Measurements from ENCODE around the gene TLE2. TPM values are rescaled to one million over a fixed set of nuclear protein-coding genes. Genes with fewer than 3 reads are reported as not detected.

TLE2 gene
- polyA plus RNA-seq, 2 of the 4 experiments (the other 2 are of a cell fraction): 2.1 to 2.6 TPM

DNA sequence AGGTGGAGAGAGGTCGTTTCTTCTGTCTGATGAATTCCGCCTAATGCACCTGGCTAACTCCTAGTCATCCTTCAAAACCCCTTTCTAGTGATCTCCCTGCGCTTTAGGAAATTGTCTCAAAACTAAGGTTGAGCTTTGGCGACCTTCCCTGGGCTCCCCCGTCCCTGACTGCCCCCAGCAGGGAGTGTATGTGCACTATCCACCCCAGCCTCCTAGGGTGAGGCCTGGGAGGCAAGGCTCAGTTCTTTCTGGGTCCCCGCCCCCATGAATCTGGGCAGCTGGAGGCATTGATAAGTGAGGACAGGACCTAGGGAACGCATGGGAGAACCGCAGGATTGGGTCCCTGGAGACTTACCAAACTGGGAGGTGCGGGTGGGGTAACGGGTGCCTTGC lies 51.3 kb downstream of the TLE2 start:
- FAIRE-seq (no peak), ATAC-seq (peak; percentile 42 to 47; a peak in 5 of 6 replicates), DNase-seq (ENCODE audit: low read depth in 1 of 2, low spot score in 1 of 2) (no peak)
- Histone ChIP-seq H3K4me3 (peak overlapping the region; percentile 48), H3K9me3 (no peaks in the 10 kb centered on the region), H3K4me1 (peaks cover 8% of the 10 kb centered on the region; the same call in 2 of the 3 replicates), H3K27ac (peak overlapping the region; percentile 76 to 88), H3K4me2 (peak overlapping the region; percentile 80)
- CTCF ChIA-PET: interaction anchor here (1.4 to 3.7 kb wide), 3 partner anchors 16 to 58 kb away, joined by 7 to 17 read pairs (median 11); no protein-coding TSS in a partner anchor
- POLR2A ChIA-PET: interaction anchor here (1.7 to 2.0 kb wide), 2 partner anchors 27 to 58 kb away, joined by 10 to 15 read pairs; no protein-coding TSS in a partner anchor
- WGBS (ENCODE audit: missing lambda C conversion rate): 54% methylated on average over 8 of the region's 10 CpGs
- TF ChIP-seq NR3C1 (IDR thresholded peaks at IDR 0.05): no peak
- no peak for TF ChIP-seq CBX2 (IDR thresholded peaks at IDR 0.05; ENCODE audit: borderline replicate concordance, low read depth)

DNA sequence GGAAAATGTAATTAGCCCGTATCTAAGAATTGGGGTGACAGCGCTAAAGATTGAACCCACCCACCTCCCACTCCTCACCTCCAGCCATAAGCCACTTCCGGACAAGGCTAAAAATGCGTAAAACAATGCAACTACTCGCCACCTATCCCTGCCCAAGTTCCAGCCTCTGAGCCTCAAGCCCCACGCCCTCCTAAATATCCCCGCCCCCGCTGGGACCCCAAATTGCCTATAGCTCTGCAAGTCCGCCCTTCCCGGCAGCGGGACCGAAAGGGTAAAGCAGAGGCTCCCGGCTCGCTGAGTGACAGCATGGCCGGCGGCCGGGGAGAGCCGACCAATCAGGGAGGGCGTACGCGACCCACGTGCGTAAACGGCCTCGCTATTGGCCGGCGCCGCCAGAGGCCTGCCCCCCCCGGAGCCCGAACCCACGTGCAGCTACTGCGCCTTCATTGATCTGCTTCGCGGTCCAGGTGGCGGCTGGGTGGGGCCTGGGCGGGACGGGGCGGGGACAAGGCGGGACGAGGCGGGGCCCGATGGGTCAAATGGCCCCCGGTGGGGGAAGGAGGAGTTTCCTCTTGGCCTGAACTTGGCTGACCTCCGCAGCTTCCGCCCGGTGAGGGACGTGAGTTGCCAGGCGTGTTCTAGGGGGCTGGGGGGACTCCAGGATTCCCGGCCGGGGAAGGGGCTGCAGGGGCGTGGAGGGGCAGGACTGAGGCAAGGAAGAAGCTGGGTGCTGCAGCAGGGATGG lies 51.9 kb downstream of the TLE2 start, which contains the start of gene TLE6:
TLE6 (plus strand) TSS at position 564 of the 745 bp plus-strand sequence. CDS start 670 bp downstream, outside the sequence.
- ChIA-PET CTCF (interaction anchor here (1.4 to 3.7 kb wide), 3 partner anchors 15 to 59 kb away, joined by 7 to 17 read pairs (median 11); no protein-coding TSS in a partner anchor), POLR2A (interaction anchor here (0.6 to 2.0 kb wide), 4 partner anchors 26 to 98 kb away, joined by 3 to 15 read pairs (median 7); no protein-coding TSS in a partner anchor)
- H3K4me1 ChIP-seq: peaks cover 8% of the 10 kb centered on the region; the same call in 2 of the 3 replicates
- 1% methylated on average over 12 of the region's 51 CpGs for WGBS (ENCODE audit: missing lambda C conversion rate)
- no peak for TF ChIP-seq EHF (CRISPR knock-in tag; IDR thresholded peaks at IDR 0.05)
- no peak for TF ChIP-seq RCOR1 (IDR thresholded peaks at IDR 0.05; ENCODE audit: low read depth, low read length)
- no peak for TF ChIP-seq HEYL (CRISPR knock-in tag; IDR thresholded peaks at IDR 0.05)
- TF ChIP-seq PHF8 (IDR thresholded peaks at IDR 0.05; ENCODE audit: borderline replicate concordance, low read depth): no peak
- no peak for TF ChIP-seq GATA3 (IDR thresholded peaks at IDR 0.05; ENCODE audit: borderline replicate concordance)
- TF ChIP-seq, protein P1, sequence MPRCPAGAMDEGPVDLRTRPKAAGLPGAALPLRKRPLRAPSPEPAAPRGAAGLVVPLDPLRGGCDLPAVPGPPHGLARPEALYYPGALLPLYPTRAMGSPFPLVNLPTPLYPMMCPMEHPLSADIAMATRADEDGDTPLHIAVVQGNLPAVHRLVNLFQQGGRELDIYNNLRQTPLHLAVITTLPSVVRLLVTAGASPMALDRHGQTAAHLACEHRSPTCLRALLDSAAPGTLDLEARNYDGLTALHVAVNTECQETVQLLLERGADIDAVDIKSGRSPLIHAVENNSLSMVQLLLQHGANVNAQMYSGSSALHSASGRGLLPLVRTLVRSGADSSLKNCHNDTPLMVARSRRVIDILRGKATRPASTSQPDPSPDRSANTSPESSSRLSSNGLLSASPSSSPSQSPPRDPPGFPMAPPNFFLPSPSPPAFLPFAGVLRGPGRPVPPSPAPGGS (IDR thresholded peaks at IDR 0.05): no peak
- TF ChIP-seq, protein P2, sequence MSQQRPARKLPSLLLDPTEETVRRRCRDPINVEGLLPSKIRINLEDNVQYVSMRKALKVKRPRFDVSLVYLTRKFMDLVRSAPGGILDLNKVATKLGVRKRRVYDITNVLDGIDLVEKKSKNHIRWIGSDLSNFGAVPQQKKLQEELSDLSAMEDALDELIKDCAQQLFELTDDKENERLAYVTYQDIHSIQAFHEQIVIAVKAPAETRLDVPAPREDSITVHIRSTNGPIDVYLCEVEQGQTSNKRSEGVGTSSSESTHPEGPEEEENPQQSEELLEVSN (IDR thresholded peaks at IDR 0.05; ENCODE audit: borderline replicate concordance, low read depth): peak; percentile 72
- TF ChIP-seq, protein P3, sequence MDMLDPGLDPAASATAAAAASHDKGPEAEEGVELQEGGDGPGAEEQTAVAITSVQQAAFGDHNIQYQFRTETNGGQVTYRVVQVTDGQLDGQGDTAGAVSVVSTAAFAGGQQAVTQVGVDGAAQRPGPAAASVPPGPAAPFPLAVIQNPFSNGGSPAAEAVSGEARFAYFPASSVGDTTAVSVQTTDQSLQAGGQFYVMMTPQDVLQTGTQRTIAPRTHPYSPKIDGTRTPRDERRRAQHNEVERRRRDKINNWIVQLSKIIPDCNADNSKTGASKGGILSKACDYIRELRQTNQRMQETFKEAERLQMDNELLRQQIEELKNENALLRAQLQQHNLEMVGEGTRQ (IDR thresholded peaks at IDR 0.05): peak; percentile 90
- TF ChIP-seq HDAC2 (IDR thresholded peaks at IDR 0.05): no peak
- TF ChIP-seq NR3C1 (IDR thresholded peaks at IDR 0.05): no peak
- TF ChIP-seq, protein P4, sequence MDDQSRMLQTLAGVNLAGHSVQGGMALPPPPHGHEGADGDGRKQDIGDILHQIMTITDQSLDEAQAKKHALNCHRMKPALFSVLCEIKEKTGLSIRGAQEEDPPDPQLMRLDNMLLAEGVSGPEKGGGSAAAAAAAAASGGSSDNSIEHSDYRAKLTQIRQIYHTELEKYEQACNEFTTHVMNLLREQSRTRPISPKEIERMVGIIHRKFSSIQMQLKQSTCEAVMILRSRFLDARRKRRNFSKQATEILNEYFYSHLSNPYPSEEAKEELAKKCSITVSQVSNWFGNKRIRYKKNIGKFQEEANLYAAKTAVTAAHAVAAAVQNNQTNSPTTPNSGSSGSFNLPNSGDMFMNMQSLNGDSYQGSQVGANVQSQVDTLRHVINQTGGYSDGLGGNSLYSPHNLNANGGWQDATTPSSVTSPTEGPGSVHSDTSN (IDR thresholded peaks at IDR 0.05): peak; percentile 89
- TF ChIP-seq, protein P5, sequence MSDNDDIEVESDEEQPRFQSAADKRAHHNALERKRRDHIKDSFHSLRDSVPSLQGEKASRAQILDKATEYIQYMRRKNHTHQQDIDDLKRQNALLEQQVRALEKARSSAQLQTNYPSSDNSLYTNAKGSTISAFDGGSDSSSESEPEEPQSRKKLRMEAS (IDR thresholded peaks at IDR 0.05): peak; percentile 93
- peak within 1 kb of the TSS; percentile 91 for H3K4me2 ChIP-seq
- H3K9me3 ChIP-seq: no peaks in the 10 kb centered on the region
- peak within 1 kb of the TSS; percentile 53 for H3K4me3 ChIP-seq
- FAIRE-seq (no peak), ATAC-seq (peak; percentile 98 to 99), DNase-seq (ENCODE audit: low read depth in 1 of 2, low spot score in 1 of 2) (peak; percentile 95)
- peak within 1 kb of the TSS; percentile 76 to 88 for H3K27ac ChIP-seq

DNA sequence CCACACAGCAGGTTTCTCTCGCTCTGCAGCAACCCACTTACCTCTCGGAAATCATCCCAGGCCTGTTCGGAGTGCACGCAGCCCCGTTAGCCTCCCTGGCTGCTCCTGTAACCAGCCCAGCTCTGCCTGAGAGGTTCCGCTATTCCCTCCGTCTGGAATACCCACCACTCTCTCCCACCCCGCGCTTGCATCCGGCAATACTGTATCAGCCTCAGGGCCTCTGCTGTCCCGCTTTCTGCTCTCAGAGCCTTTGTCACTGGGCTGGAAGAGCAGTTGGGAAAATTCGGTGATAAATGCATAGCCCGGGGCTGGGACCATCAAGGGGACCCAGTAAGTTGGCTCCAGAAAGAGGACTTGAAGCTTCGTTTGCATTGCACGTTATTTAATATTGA lies 52.5 kb downstream of the TLE2 start:
- H3K27ac ChIP-seq: peak overlapping the region; percentile 60 to 88
- no peak for TF ChIP-seq PHF8 (IDR thresholded peaks at IDR 0.05; ENCODE audit: borderline replicate concordance, low read depth)
- no peak for FAIRE-seq
- H3K4me2 ChIP-seq: peak overlapping the region; percentile 91
- POLR2A ChIA-PET: interaction anchor here (0.6 to 2.0 kb wide), 3 partner anchors 26 to 98 kb away, joined by 4 to 15 read pairs (median 10); no protein-coding TSS in a partner anchor
- peaks cover 8% of the 10 kb centered on the region; the same call in 2 of the 3 replicates for H3K4me1 ChIP-seq
- no peak for DNase-seq (ENCODE audit: low read depth in 1 of 2, low spot score in 1 of 2)
- CTCF ChIA-PET: interaction anchor here (0.8 to 3.7 kb wide), 5 partner anchors 15 to 99 kb away, joined by 3 to 17 read pairs (median 7); no protein-coding TSS in a partner anchor
- no peaks in the 10 kb centered on the region for H3K9me3 ChIP-seq
- peak in 1 of 2 experiments; percentile 6; a peak in 3 of 6 replicates for ATAC-seq
- H3K4me3 ChIP-seq: peak overlapping the region; percentile 53
- 22% methylated on average over 15 of the region's 15 CpGs for WGBS (ENCODE audit: missing lambda C conversion rate)

Measured in A549 (cell line).